ENCODE data around the gene ZDHHC11. TPM values are rescaled to one million over a fixed set of nuclear protein-coding genes. Genes with fewer than 3 reads are reported as not detected.
"Not testable (repeated sequence)": the region's sequence is repeated elsewhere in the genome, so short reads cannot be mapped to it uniquely, and the experiment has no call there.

Gene ZDHHC11
- polyA plus RNA-seq, 3 donors: 3.5 to 5.9 (median 4.2) TPM

DNA sequence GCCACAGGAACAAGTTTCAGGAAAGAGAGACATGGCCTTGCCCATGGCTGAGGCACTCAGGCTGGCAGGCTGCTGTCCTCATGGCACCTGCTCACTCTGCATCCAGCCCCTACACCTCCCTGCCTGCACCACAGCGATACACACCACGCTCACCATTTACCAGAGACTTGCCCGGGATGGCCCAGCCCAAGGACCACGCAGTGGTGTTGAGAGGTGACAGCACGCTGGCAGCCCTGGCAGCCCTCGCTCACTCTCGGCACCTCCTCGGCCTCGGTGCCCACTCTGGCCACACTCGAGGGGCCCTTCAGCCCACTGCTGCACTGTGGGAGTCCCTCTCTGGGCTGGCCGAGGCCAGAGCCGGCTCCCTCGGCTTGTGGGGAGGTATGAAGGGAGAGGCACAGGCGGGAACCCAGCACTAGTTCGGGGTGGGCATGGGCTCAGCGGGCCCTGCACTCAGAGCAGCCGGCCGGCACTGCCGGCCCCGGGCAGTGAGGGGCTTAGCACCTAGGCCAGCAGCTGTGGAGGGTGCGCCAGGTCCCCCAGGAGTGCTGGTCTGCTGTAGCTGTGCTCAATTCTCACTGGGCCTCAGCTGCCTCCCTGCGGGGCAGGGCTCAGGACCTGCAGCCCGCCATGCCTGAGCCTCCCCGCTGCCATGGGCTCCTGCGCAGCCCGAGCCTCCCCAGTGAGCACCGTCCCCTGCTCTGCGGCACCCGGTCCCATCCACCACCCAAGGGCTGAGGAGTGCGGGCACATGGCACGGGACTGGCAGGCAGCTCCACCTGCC lies 86.6 kb downstream of the ZDHHC11 start:
- DNase-seq (ENCODE audit: low read depth in 3 of 3, low spot score in 2 of 3): no peak

DNA sequence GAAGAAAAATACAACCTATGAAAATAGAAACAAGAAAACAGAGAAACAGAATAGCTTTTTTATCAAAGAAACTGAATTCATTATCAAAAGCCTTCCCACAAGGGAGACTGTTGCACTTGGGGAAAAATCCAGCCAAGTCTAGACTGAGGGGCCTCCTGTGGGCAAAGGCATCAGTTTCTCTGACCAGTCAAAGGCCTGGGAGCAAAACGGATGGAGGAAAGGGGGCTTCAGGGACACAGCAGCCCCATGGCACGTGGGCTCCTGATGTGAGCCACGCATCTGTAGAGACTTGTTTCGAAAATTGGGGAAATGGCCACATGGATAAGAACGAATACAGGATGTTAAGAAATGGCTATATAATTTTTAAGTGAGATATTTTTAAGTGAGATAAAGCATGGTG lies 87.4 kb downstream of the ZDHHC11 start:
- no peak for DNase-seq (ENCODE audit: low read depth in 3 of 3, low spot score in 2 of 3)

GRCh38 chr5:762996-763395 lies 87.8 kb downstream of the ZDHHC11 start:
- DNase-seq (ENCODE audit: low read depth in 3 of 3, low spot score in 2 of 3): not testable (repeated sequence)

- no peak for DNase-seq (ENCODE audit: low read depth in 3 of 3, low spot score in 2 of 3)
Measured at GRCh38 chr5:761854-762710, 88.7 kb downstream of the ZDHHC11 start.

DNA sequence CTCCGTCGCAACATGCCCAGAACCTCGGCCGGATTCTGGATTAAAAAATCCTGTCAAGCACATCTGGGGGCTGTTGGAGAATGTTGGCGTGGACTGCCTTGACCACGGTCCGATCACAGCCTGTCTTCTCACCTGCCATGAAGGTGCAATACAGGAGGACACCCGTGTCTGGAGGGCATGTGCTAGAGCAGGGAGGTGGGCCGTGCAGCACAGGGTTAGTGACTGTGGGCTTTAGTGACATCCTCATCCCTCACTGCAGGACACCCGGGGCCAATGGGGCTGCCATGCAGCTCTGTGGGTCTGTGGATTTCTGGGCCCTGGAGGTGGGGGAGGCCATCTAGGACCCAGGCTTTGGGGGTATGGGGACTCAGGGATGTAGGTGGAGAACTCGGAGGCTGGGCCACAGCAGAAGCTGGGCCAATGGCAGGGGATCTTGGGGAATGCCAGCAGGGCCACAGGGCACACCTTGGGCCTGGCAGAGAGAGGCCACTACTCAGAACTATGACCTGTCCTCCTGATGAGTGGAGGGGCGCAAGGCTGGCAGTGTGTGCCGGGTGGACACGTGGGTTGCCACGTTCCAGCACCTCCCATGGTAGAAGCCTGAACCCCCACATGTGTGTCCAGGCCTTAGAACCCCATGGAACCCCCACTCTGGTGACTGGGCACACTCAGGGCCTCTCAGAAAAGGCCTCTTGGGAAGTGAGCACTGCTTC lies 89.6 kb downstream of the ZDHHC11 start:
- DNase-seq (ENCODE audit: low read depth in 3 of 3, low spot score in 2 of 3): no peak

- DNase-seq (ENCODE audit: low read depth in 3 of 3, low spot score in 2 of 3): no peak
Measured at GRCh38 chr5:760363-761058, 90.3 kb downstream of the ZDHHC11 start.

DNA sequence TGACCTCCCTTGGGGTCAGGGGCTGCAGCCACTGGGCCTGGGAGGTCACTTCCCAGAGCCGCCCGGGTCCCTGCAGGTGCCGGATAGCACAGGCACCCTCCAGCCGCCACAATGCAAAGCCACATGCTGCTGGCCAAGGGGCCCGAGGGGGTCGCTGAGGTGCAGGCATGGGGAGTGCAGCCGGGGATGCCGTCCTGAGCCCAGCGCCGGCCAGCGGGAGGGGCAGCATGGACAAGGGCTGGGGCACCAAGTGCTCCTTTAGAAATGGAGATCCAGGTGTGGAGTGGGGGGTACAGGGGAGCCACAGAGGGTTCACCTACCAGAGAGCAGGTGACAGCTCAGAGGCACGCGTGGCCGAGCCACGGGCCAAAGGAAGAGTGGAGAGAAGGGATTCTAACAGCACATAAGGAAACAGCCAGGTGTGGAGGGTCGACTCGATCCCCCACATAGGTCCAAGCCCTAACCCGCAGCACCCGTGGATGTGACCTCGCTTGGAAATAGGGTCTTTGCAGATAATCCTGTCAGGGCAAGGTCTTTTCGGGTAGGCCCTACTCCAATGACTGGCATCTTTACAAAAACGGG lies 90.9 kb downstream of the ZDHHC11 start:
- no peak for DNase-seq (ENCODE audit: low read depth in 3 of 3, low spot score in 2 of 3)

DNA sequence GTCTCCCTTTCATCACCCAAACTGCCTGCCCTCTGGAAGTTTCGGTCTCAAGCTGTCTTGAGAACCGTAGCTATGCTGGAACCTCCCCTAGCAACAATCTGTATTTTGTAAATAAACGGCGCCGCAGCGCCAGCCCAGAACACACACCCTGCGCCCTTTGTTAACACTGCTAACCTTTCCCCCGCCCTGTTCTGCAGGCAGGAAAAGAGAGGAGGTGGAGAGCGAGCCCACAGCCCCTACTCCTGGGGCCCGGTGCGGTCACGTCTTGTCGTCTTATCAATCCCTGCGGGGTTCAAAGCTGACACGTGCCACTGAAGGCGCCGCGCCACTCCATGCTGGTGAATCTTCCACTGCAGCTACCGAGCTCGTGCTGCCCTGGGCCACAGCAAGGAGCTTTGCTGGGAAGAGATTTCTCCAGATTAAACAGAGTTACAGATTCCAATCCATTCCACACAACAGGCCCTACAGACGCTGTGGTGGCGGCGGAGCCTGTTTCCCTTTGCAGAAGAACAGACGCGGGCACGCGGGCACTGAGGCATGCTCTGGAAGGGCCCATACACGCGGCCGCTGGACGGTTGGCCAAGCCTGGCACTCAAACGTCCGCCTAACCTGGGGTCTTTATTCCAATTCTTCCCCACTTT lies 91.6 kb downstream of the ZDHHC11 start:
- DNase-seq (ENCODE audit: low read depth in 3 of 3, low spot score in 2 of 3): peak in 2 of 3 donors; percentile 80 to 81

DNA sequence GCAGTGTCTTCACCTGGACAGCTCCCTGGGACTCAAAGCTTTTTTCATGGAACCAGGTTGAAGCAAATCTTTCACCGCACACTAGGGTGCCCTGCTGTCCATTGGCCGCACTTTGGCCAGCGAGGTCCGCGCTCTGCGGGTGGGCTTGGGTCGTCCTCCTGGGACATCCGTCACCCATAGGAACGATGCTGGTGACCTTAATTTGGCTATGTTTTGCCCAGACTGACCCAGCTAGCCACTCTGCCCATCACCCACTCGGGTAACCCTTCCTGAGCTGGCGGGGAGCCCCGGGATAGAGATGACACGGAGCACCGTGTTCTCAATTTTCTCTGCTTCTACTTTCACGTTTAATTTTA lies 92.1 kb downstream of the ZDHHC11 start:
- DNase-seq (ENCODE audit: low read depth in 3 of 3, low spot score in 2 of 3): no peak

GRCh38 chr5:757931-758697 lies 92.7 kb downstream of the ZDHHC11 start:
- DNase-seq (ENCODE audit: low read depth in 3 of 3, low spot score in 2 of 3): no peak

DNA sequence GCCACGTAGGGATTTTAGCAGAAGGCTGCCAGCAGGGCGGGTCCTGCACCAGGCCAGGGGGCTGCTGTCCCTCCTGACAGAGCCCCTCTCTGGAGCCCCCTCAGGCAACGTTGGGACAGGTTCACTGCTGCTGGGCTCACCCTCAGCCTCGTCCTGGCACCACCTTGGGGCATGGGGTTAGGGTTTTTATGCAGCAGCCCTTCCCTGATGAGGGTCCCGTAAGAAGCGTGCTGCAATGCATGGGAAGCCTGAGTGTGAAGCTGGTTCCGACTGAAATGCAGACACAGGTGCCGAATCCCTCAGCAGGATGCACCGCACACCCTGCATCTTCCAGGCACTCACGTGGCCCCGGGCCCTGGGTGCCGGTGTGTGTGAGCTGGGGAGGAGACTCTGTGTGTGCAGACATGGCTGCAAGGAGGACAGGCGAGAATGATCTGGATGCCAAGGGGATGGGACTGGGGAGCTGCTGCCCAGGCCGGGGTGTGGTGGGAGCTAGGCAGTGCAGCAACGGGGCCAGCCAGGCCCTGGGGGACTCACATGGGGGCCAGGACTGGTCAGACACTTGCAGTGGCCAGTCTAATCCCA lies 93.3 kb downstream of the ZDHHC11 start:
- DNase-seq (ENCODE audit: low read depth in 3 of 3, low spot score in 2 of 3): no peak

- no peak for DNase-seq (ENCODE audit: low read depth in 3 of 3, low spot score in 2 of 3)
Measured at GRCh38 chr5:756865-757345, 93.9 kb downstream of the ZDHHC11 start.

GRCh38 chr5:756171-756570 lies 94.6 kb downstream of the ZDHHC11 start:
- no peak for DNase-seq (ENCODE audit: low read depth in 3 of 3, low spot score in 2 of 3)

GRCh38 chr5:754143-754632 lies 96.6 kb downstream of the ZDHHC11 start:
- not testable (repeated sequence) for DNase-seq (ENCODE audit: low read depth in 3 of 3, low spot score in 2 of 3)

DNA sequence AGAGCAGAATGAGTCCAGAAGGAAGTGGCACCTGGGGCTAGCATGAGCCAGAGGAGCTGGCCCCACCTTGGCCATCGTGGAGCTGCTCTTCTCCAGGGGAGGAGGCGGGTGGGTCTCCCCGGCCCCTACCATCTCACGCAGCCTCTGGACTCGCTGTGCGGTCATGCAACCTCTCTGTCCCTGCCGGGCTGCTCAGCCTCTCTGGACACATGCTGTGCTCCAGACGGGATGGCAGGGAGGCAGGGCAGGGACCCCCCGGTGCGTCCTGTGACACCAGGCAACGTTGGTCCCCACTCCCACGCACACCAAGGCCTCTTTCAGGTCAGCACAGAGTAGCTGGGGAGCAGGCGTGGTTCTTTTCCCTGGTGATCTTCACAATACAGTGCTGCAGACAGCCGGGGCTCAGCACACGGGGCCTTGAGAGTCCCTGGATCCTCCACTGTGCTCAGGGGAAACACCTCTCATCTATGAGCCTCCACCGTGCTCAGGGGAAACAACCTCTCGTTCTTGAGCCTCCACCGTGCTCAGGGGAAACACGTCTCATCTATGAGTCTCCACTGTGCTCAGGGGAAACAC lies 97.1 kb downstream of the ZDHHC11 start:
- DNase-seq (ENCODE audit: low read depth in 3 of 3, low spot score in 2 of 3): not testable (repeated sequence)

GRCh38 chr5:752532-753115 lies 98.2 kb downstream of the ZDHHC11 start:
- DNase-seq (ENCODE audit: low read depth in 3 of 3, low spot score in 2 of 3): not testable (repeated sequence)

GRCh38 chr5:751992-752391 lies 98.8 kb downstream of the ZDHHC11 start:
- DNase-seq (ENCODE audit: low read depth in 3 of 3, low spot score in 2 of 3): not testable (repeated sequence)

- no peak for DNase-seq (ENCODE audit: low read depth in 3 of 3, low spot score in 2 of 3)
Measured at GRCh38 chr5:751496-751895, 99.3 kb downstream of the ZDHHC11 start.

Measured in right renal cortex interstitium (tissue), 3 donors.